ENCODE data around the gene ARHGEF28.

The ARHGEF28 gene

DNA sequence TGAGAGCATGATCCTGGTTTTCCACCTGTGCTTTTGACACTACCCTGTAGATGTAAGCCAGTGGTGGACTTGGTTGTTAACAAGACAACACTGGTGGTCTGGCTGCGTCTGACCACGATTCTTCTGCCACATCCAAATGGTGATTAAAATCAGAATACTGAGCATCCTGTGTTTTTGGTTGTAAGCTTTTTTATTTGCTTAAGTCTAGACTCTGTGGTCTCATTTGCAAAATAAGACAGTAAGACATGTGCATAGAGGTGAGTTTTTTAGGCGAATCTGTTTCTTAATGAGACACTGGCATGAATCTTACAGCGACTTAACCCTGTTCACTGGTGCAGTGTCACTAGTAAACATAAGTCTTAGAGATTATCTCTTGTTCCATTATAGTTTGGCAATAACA lies 165.4 kb downstream of the ARHGEF28 start:
- no peak for DNase-seq

DNA sequence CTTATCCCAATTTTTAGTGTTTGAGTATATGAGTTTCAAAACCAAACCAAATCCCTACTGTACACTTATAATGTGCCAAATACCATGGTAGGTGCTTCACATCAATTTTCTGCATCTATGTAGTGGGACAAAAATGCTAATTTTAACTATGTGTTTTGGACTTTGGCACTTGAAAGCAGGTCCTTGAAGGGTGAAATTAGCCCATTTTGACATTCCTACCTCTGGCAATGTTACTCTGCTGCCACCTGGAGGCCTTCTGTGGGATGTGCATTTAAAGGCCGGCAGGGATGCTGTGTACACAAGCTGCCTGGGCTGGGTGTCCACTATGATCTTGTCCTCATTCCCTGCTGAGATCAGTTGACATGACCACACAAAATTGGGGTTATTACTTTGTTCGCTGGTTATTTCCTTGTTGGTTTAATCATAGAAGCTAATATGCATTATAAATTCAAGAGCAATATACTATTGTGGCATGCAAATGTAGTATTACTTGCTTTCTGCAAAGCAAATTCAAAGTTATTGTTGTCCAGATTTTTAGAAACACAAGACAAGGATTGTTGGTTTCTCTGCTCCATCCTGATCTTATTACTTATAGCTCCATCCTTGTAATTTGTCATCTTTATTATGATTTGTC lies 166.8 kb downstream of the ARHGEF28 start:
- peak; percentile 70 for DNase-seq

DNA sequence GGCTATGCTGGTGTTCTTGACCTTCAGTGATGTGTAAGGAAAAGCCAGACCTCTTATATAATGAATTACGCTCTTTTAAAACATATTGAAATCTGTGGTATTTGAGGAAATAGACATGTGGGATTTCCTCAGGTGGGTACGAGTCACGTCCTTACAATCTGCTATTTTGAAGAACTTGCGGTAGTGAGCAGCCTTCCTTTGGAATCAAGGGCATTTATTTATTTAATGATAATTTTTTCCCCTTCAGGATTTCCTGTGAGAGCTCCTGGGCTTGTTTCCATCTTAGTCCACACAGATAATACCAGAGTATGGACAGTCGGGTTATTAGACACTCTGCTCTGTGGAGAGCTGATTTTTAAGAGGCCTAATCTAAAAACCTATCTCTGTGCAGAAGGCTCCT lies 167.9 kb downstream of the ARHGEF28 start:
- DNase-seq: no peak

DNA sequence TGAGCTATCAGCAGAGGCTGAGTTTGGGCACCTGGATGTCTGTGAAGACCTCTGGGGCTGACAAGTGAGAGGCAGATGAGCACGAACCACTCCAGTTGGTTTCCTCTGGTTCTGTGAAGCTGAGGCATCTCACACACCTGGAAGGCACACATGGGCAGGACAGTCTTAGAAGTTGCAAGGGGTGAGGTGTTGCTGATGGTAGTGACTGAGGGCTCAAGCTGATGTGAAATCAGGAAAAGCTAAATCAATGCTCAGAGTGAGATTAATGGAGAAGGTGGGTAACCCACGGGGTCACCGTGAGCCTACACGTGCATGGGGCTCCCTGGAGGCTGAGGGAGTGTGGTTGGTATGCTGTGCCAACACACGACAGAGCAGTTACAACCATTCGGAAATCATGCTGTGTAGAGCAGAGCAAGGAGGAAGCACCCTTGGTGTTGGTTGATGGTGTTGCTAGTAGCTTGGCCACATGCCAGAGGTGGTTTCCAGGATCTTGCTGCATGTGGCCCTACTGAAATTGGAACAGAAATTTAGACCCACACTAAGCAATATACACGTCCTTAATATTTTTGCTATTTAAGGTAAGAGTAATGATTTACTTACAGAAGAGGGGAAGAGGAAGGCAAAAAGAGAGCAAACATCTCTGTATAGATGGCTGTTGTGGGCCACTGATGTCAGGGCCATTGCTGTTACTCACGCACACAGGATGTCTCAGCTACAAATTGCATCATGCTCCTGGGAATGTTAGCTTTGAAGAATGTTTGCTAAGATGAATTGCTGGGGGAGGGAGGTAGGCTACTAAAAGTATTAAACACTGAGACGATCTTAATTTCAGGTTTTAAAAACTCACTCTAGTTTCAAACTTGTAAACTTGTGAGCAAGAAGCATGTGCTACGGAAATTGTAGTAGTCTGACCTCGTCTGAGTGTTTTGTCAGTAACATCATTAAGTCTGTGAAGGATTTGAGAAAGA lies 170.5 kb downstream of the ARHGEF28 start:
- no peak for DNase-seq

DNA sequence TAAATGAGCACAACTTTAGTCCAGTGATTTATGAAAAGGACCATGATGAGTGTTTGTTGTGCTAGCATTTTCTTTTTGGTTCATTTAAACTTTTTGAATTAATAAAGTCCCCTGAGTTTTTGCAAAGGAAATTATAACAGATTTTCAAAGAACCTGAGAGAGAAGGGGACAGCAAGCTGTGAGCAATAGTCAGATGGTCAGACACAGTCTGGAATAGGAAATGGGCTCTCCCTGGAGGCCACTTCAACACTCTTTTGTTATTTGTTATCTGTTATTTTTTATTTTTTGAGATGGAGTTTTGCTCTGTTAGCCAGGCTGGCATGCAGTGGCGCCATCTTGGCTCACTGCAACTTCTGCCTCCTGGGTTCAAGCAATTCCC lies 171.1 kb downstream of the ARHGEF28 start:
- DNase-seq: no peak

DNA sequence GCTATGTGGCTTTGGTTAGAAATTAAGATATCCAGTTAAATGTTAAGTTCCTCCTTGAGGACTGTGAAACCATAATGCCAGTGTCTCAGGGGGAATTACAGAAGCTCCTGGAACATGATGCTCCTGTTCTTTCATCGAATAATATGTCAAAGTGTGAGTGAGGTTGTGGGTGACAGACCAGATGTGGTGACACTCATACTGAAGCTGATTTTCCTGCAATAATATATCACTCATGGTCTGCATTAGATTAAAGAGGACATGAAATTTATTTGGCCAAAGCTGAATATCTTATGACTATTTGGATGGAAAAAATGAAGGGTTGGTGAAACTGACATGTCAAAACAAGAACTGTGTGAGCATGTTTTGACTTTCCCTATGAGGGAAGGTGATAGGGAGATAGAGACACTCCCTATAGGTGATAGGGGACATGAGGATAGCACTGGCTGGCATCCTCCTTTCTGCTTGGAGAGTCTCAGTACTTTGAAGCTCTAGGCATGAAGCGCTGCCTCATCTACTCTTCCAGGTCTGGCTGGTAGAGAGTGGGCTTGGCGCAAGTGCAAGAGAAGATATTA lies 173.5 kb downstream of the ARHGEF28 start:
- DNase-seq: no peak

DNA sequence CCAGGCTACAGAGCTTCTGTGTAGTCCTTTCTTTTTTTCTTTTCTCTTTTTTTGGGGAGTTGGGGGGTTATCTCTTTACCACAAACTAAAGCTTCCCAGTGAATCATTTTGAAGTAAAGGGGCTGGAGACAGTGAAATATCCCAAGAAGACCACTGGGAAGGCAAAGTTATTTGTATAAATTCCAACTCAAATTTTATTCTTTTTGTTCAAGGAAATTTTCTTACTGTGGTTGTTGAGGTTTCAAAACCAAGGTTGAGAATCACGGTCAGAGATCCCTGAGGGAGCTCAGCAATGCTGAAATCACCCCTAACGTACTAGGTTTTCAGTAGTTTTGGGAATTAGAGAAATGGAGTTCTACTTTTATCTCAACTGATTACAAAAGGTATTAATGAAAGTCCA lies 175.7 kb downstream of the ARHGEF28 start:
- no peak for DNase-seq

DNA sequence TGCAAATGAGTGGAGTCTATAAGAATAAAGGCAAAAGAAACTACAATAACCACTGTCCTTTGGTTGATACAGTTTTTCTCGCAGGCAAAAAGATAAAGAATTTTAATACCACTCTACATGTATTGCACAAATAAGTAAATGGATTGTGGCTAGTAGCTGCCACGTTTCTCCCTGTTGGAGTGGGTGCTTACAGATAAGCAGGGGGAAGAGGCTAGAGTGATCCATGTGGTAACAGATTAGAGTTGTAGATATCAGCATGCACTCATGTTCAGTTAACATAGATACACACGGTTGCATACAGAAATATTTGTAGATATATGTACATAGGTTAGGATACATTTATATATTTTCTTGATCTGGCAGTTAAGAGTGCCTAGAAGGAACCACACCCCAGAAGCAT lies 179.5 kb downstream of the ARHGEF28 start:
- no peak for DNase-seq

DNA sequence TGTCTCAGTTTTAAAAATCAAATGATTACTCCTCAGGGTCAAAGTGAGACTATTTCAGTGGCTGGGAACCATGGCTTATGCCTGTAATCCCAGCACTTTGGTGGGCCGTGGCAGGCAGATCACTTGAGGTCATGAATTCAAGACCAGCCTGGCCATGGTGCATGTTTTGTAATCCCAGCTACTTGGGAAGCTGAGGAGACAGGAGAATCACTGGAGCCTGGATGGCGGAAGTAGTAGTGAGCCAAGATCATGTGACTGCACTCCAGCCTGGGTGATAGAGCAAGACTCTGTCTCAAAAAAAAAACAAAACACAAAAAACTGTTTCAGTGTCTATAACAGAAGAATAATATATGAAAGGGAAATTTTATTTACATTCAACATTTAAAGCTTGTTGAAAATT lies 182.9 kb downstream of the ARHGEF28 start:
- DNase-seq: no peak

DNA sequence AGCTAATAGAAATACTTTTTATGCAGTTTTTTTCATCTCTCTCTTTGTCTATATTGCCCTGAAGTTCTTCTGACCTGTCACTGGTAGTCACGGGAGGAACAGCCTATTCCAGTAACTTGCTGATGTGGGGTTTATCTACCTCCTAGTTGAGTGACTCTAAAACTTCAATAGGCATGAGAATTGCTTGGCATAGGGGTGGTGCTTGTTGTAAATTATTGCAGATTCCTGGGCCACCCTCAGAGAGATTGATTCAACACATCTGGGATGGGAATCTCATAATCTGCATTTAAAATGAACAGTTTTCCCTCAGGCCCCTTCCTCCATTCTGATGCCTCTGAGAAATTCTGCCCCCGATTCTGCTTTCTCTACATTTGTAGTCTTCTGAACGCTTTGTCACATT lies 184.4 kb downstream of the ARHGEF28 start:
- no peak for DNase-seq

DNA sequence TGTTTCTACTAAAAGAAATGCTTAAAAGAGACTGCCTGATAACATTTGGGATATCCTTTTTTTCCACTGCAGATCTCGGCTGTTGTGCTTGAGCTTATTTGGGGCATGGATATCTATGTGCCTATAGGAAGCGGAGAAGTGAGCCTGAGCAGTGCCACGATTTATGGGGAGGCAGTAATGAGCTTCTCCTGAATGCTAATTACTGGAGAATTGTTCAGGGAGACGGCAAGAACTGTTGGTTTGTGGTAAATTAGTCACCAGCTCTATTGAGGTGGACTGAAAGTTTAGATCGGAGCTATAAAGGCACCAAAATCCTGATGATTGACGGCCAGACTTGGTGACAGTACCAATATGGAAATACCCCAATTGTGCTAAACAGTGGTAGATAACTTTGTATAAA lies 186.5 kb downstream of the ARHGEF28 start:
- DNase-seq: no peak

DNA sequence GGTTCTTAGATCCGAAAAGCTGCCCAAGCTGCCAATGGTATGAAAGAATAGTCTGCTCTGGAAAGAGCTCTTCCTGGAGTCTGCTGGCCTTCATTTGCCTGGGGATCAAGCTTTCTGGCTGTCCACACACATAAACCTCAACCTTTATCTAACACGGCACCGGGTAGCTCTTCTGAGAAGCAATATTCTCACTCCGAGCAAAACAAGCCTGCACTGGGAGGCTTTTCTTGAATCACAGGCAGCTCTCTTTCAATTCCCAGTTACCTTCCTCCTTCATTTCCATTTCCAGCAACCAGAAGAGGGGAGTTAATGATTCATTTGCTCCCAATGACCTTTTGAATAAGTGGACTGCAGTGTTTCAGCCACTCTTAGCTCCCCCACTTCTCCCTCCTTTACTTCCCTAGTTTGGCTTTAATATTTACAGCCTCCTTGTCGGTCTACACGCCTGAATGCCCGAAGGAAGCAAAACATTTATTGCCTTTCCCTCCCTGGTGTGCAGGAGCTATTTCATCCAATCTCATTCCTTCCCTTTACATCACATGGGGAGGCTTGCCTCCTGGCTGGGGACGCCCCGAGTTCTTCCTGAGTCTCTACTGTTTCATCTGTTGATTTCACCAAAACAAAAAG lies 187.1 kb downstream of the ARHGEF28 start:
- DNase-seq: no peak

DNA sequence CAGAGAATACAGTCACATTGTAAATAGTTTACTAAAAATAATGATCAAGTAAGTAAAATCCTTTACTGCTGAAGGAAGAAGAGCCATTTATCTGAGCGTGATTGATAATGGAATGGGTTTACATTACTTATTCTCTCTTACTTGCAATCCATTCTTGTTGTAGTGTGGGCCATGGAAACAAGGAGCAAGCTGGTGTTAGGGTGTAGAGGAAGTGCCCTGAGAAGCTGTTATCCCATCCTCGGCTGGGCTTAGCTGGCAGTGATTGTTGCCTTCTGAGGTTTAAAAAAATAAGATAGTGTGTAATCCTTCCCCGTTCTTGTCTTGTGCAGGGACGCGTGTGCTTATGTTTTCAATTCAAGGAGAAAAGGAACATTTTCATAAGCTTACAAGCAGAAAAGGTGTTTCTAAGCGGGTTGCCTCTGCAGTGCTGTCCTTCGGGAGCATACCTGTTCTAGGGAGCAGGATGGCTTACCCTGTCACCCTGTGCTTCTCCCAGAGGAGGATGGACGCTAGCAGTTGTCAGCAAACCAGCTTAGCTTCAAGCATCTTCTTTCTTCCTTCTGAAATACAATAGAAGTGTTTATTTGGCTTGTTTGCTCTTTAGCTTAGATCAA lies 188.3 kb downstream of the ARHGEF28 start:
- no peak for DNase-seq

DNA sequence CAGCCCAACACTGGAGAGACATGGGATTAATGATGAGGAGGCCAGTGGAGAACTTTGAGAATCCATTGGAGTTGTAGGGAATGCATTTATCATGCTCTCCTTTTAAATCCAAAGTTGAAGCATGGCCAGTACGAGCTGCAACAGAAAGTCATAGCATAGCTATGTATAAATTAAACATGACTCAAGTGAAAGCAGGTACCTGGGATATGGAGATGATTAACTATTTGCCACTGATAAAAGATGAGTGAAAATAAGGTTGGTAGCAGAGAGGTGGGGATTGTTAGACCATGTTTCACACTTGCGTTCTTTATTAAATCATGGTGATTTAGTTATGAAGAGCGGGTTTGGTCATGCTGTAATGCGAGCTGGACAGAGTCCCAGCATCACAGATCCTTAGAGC lies 189.6 kb downstream of the ARHGEF28 start:
- no peak for DNase-seq

DNA sequence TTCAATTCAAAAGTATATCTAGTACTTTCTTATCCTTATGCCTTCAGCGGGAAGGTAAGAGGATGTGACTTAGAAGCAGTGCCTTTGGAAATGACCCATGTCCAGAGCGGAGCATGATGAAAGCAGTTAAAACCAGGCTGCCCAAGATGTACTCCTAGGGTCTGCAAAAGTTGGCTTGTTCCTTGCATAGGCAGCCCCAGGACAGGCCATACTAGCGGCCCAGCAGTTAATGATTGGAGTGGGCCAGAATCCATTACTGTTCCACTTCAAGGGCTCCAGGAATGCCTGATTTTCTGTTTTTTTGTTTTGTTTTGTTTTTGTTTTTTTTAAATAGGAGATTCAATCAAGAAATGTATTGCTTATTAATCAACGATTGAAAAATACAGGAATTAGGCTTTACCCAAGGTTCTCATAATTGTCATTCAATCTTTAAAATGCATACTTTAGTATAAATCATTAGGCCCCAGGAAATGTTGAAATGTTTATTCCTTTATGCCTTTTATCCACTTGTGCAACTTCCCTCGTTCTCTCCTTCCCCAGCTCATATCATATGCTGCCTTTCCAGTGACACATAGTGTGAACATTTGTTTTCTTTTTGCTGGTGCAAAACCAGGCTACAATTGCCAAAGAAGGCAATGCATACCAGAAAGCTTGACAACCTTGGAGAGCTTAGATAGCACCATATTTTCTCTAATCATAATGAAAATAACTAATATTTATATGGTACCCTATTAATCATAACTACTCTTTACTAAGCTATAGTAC lies 190.8 kb downstream of the ARHGEF28 start:
- DNase-seq: no peak

DNA sequence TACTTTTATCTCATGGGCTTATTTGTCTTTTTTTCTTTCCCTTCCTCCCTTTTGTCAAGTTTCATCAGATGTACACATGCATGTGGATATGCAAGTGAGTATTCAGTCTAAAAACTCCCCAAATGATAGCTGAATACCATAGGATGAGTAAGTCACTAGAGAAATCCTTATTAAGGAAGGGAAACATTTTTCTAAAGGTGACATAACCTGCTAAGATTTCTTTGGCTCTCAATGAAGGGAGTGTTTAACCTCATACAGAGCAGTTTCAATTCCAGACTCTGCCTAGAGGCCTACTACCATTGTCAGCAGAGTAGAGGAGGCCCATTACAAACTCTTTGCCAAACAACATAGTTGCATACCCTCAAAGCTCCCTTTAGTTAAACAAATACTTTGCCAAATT lies 192.4 kb downstream of the ARHGEF28 start:
- DNase-seq: no peak

DNA sequence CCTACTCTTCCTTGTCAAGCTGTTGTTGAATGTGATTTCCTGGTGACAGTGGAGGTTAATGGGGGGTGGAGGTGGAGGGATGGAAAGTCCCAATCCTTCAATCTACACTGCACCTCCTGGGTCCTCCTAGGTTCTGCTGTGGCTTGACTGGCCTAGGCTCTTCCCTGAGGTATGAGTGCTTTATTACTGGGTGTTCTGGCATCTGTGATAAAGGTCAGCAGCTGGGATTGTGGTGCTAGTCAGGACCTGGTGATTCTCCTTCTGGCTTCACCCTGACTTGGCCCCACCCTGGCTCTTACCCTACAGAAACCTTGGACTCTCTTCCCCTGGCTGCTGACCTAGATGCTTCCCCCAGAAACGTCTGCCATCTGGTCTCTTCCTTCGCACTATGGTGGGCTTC lies 194.3 kb downstream of the ARHGEF28 start:
- no peak for DNase-seq

DNA sequence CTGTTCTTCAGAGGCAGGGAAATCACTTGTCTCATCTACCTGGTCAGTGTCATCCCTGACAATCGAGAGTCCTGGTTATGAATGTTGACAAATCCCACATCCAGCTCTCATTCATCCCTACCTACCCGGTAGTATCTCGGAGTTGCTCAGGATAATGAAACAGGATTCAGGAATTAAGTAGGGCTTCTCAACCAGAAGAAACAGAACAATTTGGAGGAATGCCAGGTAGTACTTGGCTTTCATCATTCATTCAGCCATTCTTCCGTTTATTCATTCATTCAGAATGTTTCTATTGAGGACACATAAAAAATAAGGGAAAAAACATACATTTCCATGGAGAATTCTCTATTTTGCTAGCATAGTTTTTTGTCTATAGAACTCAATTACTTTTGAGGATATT lies 195.0 kb downstream of the ARHGEF28 start:
- no peak for DNase-seq

DNA sequence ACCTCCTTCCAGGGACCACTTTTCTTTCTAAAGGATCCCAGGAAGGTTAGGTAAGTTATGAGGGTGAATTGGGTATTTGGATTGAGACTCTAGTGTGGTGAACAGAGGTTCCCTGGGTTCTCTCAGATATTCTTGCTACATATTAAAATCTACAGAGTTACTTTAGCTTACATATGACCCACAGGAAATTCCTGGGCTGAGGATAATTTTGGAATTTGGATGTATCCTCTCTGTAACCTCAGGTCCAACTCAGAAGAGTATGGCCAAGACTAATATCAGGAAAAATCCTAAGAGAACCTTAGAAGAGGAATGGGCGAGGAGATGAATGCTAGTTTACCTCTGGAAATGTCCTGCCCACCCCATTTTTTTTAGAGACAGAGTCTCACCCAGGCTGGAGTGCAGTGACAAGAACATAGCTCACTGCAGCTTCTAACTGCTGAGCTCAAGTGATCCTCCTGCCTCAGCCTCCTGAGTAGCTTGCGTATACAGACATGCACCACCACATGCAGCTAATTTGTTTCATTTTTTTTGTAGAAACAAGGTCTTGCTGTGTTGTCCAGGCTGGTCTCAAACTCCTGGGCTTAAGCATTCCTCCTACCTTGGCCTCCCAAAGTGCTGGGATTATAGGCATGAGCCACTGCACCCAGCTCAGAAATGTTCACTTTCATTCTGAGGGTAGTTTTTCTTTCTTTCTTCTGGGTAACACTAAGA lies 196.4 kb downstream of the ARHGEF28 start:
- DNase-seq: no peak

DNA sequence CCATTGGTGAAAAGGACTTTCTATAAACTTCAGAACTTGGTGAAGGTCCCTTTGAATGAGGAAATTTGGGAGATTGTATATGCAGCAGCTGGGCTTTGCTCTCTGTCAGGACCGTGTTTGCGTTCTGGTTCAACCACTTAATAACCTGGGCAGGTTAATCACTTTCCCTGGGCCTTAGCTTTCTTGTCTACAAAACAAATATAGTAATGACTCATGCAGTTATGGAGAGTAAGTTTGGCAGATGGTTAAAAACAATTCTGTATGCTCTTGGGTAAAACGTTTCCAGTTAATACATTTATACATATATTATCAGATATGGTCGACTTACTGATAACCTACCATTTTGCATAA lies 197.0 kb downstream of the ARHGEF28 start:
- DNase-seq: no peak

DNA sequence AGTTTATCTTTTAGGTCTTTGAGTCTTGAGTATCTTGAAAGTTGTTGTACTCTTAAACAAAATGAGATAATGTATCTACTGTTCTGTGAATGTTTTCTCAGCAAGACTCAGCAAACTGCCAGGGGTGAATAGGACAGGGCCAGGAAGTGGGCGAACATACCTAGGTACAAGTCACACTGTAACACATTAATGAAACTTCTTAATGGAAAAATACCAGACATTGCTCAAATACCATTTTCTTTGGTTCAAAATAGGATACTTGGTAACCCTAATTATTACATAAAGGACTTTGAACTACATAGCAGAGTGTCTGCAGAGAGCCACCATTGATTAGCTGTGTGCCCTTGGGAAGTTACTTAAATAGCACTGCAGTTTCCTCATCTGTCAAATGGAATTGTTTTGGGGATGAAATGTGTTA lies 197.5 kb downstream of the ARHGEF28 start:
- DNase-seq: no peak

DNA sequence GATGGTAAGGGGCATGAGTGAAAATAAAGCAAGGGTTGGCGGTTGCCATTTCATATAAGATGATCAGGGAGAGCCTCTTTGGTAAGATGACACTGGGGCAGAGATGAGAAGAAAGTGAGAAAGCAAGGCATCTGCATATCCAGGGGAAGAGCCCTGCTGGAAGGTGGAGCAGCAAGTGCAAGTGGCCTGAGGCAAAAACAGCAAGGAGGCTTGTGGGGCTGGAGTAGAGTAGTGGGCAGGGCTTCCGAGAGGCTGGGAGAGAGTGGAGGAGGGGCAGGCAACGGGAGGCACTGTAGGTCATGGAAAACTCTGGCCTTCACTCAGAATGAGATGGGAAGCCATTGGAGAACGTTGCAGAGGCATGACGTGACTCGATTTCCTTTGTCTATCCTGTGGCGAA lies 199.2 kb downstream of the ARHGEF28 start:
- DNase-seq: no peak
